K562 (cell line): Measurements from ENCODE around the gene VPS16. TPM values are rescaled to one million over a fixed set of nuclear protein-coding genes. Genes with fewer than 3 reads are reported as not detected.

Experiments used
- DIDO1 ChIP-seq: fragments of 450-650 bp; IDR thresholded peaks from 2 replicates; pipeline ENCODE4 v1.6.1; 2016; ENCODE audit warnings: low read depth, missing biosample characterization, missing genetic modification characterization
- FIP1L1 ChIP-seq: fragments of 200-400 bp; formaldehyde crosslinking; IDR thresholded peaks from 2 replicates; pipeline ENCODE4 v1.6.1; 2018; ENCODE audit warnings: mild to moderate bottlenecking, low read depth, low read length; ENCODE audit not compliant: poor library complexity, severe bottlenecking
- HNRNPL ChIP-seq: fragments of 200-400 bp; formaldehyde crosslinking; IDR thresholded peaks from 2 replicates; pipeline ENCODE4 v1.6.1; 2017; ENCODE audit warnings: low read depth, mild to moderate bottlenecking, low read length
- HNRNPLL ChIP-seq: fragments of 200-400 bp; formaldehyde crosslinking; IDR thresholded peaks from 2 replicates; pipeline ENCODE4 v1.6.1; 2017; ENCODE audit warnings: low read length, low read depth, mild to moderate bottlenecking; ENCODE audit not compliant: poor library complexity, severe bottlenecking
- IRF1 ChIP-seq: sonication (generic); formaldehyde crosslinking; IDR thresholded peaks from 2 replicates; pipeline ENCODE4 v1.8.0; 2022; ENCODE audit warnings: missing genetic modification reagents, mild to moderate bottlenecking, borderline replicate concordance
- IRF2 ChIP-seq: sonication (generic); formaldehyde crosslinking; IDR thresholded peaks from 2 replicates; pipeline ENCODE4 v1.8.1; 2022; ENCODE audit warnings: mild to moderate bottlenecking, missing genetic modification reagents
- JUNB ChIP-seq: fragments of 450-650 bp; formaldehyde crosslinking; conservative IDR thresholded peaks from 2 replicates; pipeline ENCODE4 v1.4.0; 2020; ENCODE audit warnings: mild to moderate bottlenecking
- RB1 ChIP-seq: fragments of 450-650 bp; IDR thresholded peaks from 2 replicates; pipeline ENCODE4 v1.6.1; 2017; ENCODE audit warnings: low read depth, mild to moderate bottlenecking
- SAFB ChIP-seq: fragments of 200-400 bp; formaldehyde crosslinking; IDR thresholded peaks from 2 replicates; pipeline ENCODE4 v1.6.1; 2017; ENCODE audit warnings: low read depth, low read length, borderline replicate concordance
- ZC3H4 ChIP-seq: sonication (generic); formaldehyde crosslinking; IDR thresholded peaks from 2 replicates; pipeline ENCODE4 v1.9.0; 2021; ENCODE audit warnings: missing genetic modification reagents, borderline replicate concordance
- ZNF12 ChIP-seq: sonication (generic); formaldehyde crosslinking; IDR thresholded peaks from 2 replicates; pipeline ENCODE4 v1.4.0; 2020; ENCODE audit warnings: mild to moderate bottlenecking, missing genetic modification reagents
- ZNF197 ChIP-seq: fragments of 200-800 bp; sonication (Bioruptor generic); IDR thresholded peaks from 2 replicates; pipeline ENCODE4 v1.6.1; 2016; ENCODE audit warnings: low read depth, missing genetic modification characterization, missing compliant biosample characterization
- ZNF282 ChIP-seq: sonication (generic); formaldehyde crosslinking; IDR thresholded peaks from 2 replicates; pipeline ENCODE4 v1.8.1; 2023; ENCODE audit warnings: missing genetic modification reagents
- ZNF3 ChIP-seq: fragments of 250-450 bp; sonication (Bioruptor Pico); IDR thresholded peaks from 2 replicates; pipeline ENCODE4 v1.5.0; 2021; ENCODE audit warnings: mild to moderate bottlenecking, moderate library complexity
- ZNF398 ChIP-seq: fragments of 250-450 bp; sonication (Bioruptor Pico); IDR thresholded peaks from 2 replicates; pipeline ENCODE4 v1.8.0; 2021; ENCODE audit warnings: moderate library complexity, mild to moderate bottlenecking, inconsistent platforms
- ZNF668 ChIP-seq: fragments of 250-450 bp; sonication (Bioruptor Pico); IDR thresholded peaks from 2 replicates; pipeline ENCODE4 v1.8.0; 2022; ENCODE audit warnings: mild to moderate bottlenecking, inconsistent platforms
- ZNF696 ChIP-seq: fragments of 250-450 bp; sonication (Bioruptor Pico); conservative IDR thresholded peaks from 2 replicates; pipeline ENCODE4 v1.4.0; 2020; ENCODE audit warnings: mild to moderate bottlenecking, moderate library complexity
- polyA plus RNA-seq, 8 experiments: library from polyadenylated mRNA; depleted of rRNA in 4 of 8; stranded (reverse) in 5 of 8; unstranded in 3 of 8; fragments of >200 nt; fragmentation: Nextera tagmentation in 2 of 8; fragmentation: Illumina TruSeq in 1 of 8; extraction: Ambion mirVana in 2 of 8; extraction: Trizol in 1 of 8; gene quantifications; 2 replicates each; pipeline versions ENCODE4 v1.2.1 to v1.2.3, GENCODE V29; 2011 to 2014; ENCODE audit warnings: inconsistent platforms in 1 of 8, missing spikeins in 1 of 8
- total RNA-seq, 7 experiments: library from RNA; depleted of rRNA in 6 of 7; stranded (reverse); fragments of >200 nt in 6 of 7; fragmentation: Illumina TruSeq in 2 of 7; extraction: Trizol in 2 of 7; gene quantifications; 2 replicates each; pipeline versions ENCODE4 v1.2.1 to v1.2.3, GENCODE V29; 2011 to 2021; ENCODE audit warnings: low replicate concordance in 1 of 7
- TF ChIP-seq, protein P1 (sequence below): sonication (generic); formaldehyde crosslinking; IDR thresholded peaks from 2 replicates; pipeline ENCODE4 v1.8.0; 2022; ENCODE audit warnings: mild to moderate bottlenecking, missing genetic modification reagents
- TF ChIP-seq, protein P2 (sequence below): sonication (generic); formaldehyde crosslinking; IDR thresholded peaks from 2 replicates; pipeline ENCODE4 v1.8.1; 2022; ENCODE audit warnings: missing genetic modification reagents

Gene VPS16
- total and polyA plus RNA-seq, 9 of the 15 experiments (the other 6 are each of a cell fraction or from before 2014, with no cell fraction given): 6.8 to 24.7 (median 14.0) TPM

DNA sequence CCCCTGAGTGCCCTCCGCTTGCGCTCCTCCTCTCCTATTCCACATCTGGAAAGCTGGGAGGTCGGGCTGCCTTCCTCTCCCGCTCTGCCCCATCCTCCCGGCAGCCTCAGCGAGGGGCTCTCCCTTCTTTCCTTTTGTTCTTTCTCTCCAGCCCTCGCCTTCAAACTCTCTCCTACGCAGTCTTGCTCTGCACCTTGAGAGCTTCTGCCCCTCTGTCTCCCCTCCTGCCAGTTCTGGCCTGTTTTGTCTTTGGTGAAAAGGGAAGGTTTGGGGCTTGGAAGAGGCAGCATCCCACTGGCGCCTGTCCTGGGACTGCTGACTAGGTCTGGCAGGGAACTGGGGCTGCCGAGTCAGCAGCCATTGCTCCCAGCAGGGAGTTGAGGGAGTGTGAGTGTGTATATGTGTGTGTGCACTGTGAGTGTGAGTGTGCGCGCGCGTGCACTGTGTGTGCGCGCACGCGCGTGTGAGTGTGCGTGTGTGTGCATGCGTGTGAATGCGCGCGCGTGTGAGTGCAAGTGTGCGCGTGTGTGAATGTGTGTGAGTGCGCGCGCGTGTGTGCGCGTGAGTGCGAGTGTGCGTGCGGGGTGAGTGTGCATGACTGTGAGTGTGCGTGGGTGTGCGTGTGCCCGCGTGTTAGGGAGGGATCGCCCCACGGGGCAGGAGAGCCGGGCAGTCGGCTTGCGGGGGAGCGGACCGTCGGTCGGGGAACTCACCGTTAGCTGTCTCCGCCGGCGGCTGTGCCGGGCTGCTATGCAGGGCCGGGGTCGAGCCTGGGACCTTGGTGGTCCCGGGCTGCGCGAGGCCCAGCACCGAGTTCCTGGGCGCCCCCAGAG is 40.6 kb upstream of the VPS16 start (continued):
- TF ChIP-seq, protein P1, sequence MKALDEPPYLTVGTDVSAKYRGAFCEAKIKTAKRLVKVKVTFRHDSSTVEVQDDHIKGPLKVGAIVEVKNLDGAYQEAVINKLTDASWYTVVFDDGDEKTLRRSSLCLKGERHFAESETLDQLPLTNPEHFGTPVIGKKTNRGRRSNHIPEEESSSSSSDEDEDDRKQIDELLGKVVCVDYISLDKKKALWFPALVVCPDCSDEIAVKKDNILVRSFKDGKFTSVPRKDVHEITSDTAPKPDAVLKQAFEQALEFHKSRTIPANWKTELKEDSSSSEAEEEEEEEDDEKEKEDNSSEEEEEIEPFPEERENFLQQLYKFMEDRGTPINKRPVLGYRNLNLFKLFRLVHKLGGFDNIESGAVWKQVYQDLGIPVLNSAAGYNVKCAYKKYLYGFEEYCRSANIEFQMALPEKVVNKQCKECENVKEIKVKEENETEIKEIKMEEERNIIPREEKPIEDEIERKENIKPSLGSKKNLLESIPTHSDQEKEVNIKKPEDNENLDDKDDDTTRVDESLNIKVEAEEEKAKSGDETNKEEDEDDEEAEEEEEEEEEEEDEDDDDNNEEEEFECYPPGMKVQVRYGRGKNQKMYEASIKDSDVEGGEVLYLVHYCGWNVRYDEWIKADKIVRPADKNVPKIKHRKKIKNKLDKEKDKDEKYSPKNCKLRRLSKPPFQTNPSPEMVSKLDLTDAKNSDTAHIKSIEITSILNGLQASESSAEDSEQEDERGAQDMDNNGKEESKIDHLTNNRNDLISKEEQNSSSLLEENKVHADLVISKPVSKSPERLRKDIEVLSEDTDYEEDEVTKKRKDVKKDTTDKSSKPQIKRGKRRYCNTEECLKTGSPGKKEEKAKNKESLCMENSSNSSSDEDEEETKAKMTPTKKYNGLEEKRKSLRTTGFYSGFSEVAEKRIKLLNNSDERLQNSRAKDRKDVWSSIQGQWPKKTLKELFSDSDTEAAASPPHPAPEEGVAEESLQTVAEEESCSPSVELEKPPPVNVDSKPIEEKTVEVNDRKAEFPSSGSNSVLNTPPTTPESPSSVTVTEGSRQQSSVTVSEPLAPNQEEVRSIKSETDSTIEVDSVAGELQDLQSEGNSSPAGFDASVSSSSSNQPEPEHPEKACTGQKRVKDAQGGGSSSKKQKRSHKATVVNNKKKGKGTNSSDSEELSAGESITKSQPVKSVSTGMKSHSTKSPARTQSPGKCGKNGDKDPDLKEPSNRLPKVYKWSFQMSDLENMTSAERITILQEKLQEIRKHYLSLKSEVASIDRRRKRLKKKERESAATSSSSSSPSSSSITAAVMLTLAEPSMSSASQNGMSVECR: no peak
- TF ChIP-seq IRF2 (0 out of 2 replicates have a peak, but pooled peaks have one; percentile 59), HNRNPLL (no peak), DIDO1 (no peak), RB1 (0 out of 2 replicates have a peak, but pooled peaks have one; percentile 18), FIP1L1 (no peak), ZNF398 (CRISPR knock-in tag) (no peak), JUNB (CRISPR knock-in tag) (no peak), ZC3H4 (CRISPR knock-in tag) (no peak), ZNF282 (CRISPR knock-in tag) (0 out of 2 replicates have a peak, but pooled peaks have one; percentile 60), SAFB (0 out of 2 replicates have a peak, but pooled peaks have one; percentile 15), HNRNPL (no peak), ZNF197 (CRISPR knock-in tag) (no peak), ZNF696 (CRISPR knock-in tag) (no peak), ZNF668 (CRISPR knock-in tag) (no peak), ZNF12 (CRISPR knock-in tag) (no peak), ZNF3 (CRISPR knock-in tag) (no peak), IRF1 (CRISPR knock-in tag) (no peak)
- TF ChIP-seq, protein P2, sequence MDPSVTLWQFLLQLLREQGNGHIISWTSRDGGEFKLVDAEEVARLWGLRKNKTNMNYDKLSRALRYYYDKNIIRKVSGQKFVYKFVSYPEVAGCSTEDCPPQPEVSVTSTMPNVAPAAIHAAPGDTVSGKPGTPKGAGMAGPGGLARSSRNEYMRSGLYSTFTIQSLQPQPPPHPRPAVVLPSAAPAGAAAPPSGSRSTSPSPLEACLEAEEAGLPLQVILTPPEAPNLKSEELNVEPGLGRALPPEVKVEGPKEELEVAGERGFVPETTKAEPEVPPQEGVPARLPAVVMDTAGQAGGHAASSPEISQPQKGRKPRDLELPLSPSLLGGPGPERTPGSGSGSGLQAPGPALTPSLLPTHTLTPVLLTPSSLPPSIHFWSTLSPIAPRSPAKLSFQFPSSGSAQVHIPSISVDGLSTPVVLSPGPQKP (CRISPR knock-in tag): no peak
